Measurements from ENCODE around the gene FOSL1. TPM values are rescaled to one million over a fixed set of nuclear protein-coding genes. Genes with fewer than 3 reads are reported as not detected.

The FOSL1 gene
- 9.8 and 26.0 TPM in 2 replicates for total RNA-seq

GRCh38 chr11:65900125-65900898 is at the start of gene FOSL1:
Gene FOSL1, minus strand, starts transcription at chr11:65900388. Its CDS starts 49 bp downstream, at chr11:65900339.

GRCh38 chr11:65945430-65945911 is 45.3 kb upstream of the FOSL1 start, which contains the start of gene TSGA10IP:
Gene TSGA10IP, plus strand, starts transcription at chr11:65945480. Its CDS starts 196 bp downstream, at chr11:65945676.

GRCh38 chr11:65919141-65919572 is 19.0 kb upstream of the FOSL1 start, which contains the start of gene DRAP1:
Gene DRAP1, plus strand, starts transcription at chr11:65919426. Its CDS starts 76 bp downstream, at chr11:65919502.

GRCh38 chr11:65918211-65919140 is 18.3 kb upstream of the FOSL1 start, which contains the start of gene C11orf68:
Gene C11orf68, minus strand, starts transcription at chr11:65919062. Its CDS starts 31 bp downstream, at chr11:65919031.

GRCh38 chr11:65890324-65891218 is 9.6 kb downstream of the FOSL1 start, which contains the start of gene CCDC85B:
Gene CCDC85B, plus strand, starts transcription at chr11:65890673. Its CDS starts 111 bp downstream, at chr11:65890784.

GRCh38 chr11:65888163-65888814 is 11.9 kb downstream of the FOSL1 start, which contains the start of gene FIBP:
Gene FIBP, minus strand, starts transcription at chr11:65888471. Its CDS starts 53 bp downstream, at chr11:65888418.

GRCh38 chr11:65879617-65880016 is 20.6 kb downstream of the FOSL1 start, which contains the start of gene CTSW:
Gene CTSW, plus strand, starts transcription at chr11:65879837. Its CDS starts 18 bp downstream, at chr11:65879855.

GRCh38 chr11:65872586-65873317 is 27.4 kb downstream of the FOSL1 start, which contains the start of gene EFEMP2:
Gene EFEMP2, minus strand, starts transcription at chr11:65872800. Its CDS starts 446 bp downstream, at chr11:65872354.

GRCh38 chr11:65860278-65861164 is 39.7 kb downstream of the FOSL1 start, which contains the start of gene MUS81:
Gene MUS81, plus strand, starts transcription at chr11:65860433. Its CDS starts 321 bp downstream, at chr11:65860754.

GRCh38 chr11:65857853-65858680 is 42.1 kb downstream of the FOSL1 start, which contains the start of gene CFL1:
Gene CFL1, minus strand, starts transcription at chr11:65858180. Its CDS starts 81 bp downstream, at chr11:65858099.

Other genes with a start within 250 kb of the FOSL1 start
- gene RELA, start 237.5 kb downstream of the FOSL1 start, total RNA-seq = 22.9 and 30.1 TPM in 2 replicates
- gene KAT5, start 188.1 kb downstream of the FOSL1 start, total RNA-seq = 37.6 and 42.1 TPM in 2 replicates
- 17.4 and 20.1 TPM in 2 replicates for gene RNASEH2C, start 179.6 kb downstream of the FOSL1 start, total RNA-seq
- gene AP5B1, start 119.4 kb downstream of the FOSL1 start, total RNA-seq = 7.6 and 12.5 TPM in 2 replicates
- gene OVOL1, start 113.3 kb downstream of the FOSL1 start, total RNA-seq = not detected in 2 replicates
- 1.3 and 4.0 TPM in 2 replicates for gene SNX32, start 66.4 kb downstream of the FOSL1 start, total RNA-seq
- gene CFL1, start 42.2 kb downstream of the FOSL1 start, total RNA-seq = 662 and 789 TPM in 2 replicates
- 35.4 and 52.0 TPM in 2 replicates for gene MUS81, start 40.0 kb downstream of the FOSL1 start, total RNA-seq
- gene EFEMP2, start 27.6 kb downstream of the FOSL1 start, total RNA-seq = 114 and 154 TPM in 2 replicates
- gene CTSW, start 20.6 kb downstream of the FOSL1 start, total RNA-seq = 0.07 TPM in 1 of 2 replicates, not detected in the other
- gene FIBP, start 11.9 kb downstream of the FOSL1 start, total RNA-seq = 144 and 156 TPM in 2 replicates
- 50.8 and 53.9 TPM in 2 replicates for gene CCDC85B, start 9.7 kb downstream of the FOSL1 start, total RNA-seq
- 28.4 and 31.1 TPM in 2 replicates for gene C11orf68, start 18.7 kb upstream of the FOSL1 start, total RNA-seq
- 126 and 160 TPM in 2 replicates for gene DRAP1, start 19.0 kb upstream of the FOSL1 start, total RNA-seq
- not detected in 2 replicates for gene TSGA10IP, start 45.1 kb upstream of the FOSL1 start, total RNA-seq
- gene SART1, start 61.3 kb upstream of the FOSL1 start, total RNA-seq = 28.2 and 31.3 TPM in 2 replicates
- 33.9 and 42.4 TPM in 2 replicates for gene EIF1AD, start 101.8 kb upstream of the FOSL1 start, total RNA-seq
- 17.0 and 19.5 TPM in 2 replicates for gene BANF1, start 102.1 kb upstream of the FOSL1 start, total RNA-seq
- 2.9 and 6.1 TPM in 2 replicates for gene CST6, start 111.6 kb upstream of the FOSL1 start, total RNA-seq
- gene CATSPER1, start 126.1 kb upstream of the FOSL1 start, total RNA-seq = 0.20 TPM in 1 of 2 replicates, not detected in the other
- 0.13 and 0.59 TPM in 2 replicates for gene GAL3ST3, start 148.8 kb upstream of the FOSL1 start, total RNA-seq
- 100 and 118 TPM in 2 replicates for gene SF3B2, start 152.0 kb upstream of the FOSL1 start, total RNA-seq
- 47.6 and 75.8 TPM in 2 replicates for gene PACS1, start 169.9 kb upstream of the FOSL1 start, total RNA-seq

All from smooth muscle cell of the pulmonary artery (primary cell).